GM18907 (cell line): ENCODE results near the gene ARFGAP2.
A peak's percentile ranks its signal among the peaks of the same experiment; 100 is the strongest.
"Not testable (repeated sequence)": the region's sequence is repeated elsewhere in the genome, so short reads cannot be mapped to it uniquely, and the experiment has no call there.

Source experiments
- ATAC-seq: cut with Tn5 transposase; IDR thresholded peaks from one replicate; pipeline ENCODE4 v1.9.1; 2021; ENCODE audit warnings: mild to moderate bottlenecking, moderate library complexity; ENCODE audit not compliant: unreplicated experiment

The ARFGAP2 gene

DNA sequence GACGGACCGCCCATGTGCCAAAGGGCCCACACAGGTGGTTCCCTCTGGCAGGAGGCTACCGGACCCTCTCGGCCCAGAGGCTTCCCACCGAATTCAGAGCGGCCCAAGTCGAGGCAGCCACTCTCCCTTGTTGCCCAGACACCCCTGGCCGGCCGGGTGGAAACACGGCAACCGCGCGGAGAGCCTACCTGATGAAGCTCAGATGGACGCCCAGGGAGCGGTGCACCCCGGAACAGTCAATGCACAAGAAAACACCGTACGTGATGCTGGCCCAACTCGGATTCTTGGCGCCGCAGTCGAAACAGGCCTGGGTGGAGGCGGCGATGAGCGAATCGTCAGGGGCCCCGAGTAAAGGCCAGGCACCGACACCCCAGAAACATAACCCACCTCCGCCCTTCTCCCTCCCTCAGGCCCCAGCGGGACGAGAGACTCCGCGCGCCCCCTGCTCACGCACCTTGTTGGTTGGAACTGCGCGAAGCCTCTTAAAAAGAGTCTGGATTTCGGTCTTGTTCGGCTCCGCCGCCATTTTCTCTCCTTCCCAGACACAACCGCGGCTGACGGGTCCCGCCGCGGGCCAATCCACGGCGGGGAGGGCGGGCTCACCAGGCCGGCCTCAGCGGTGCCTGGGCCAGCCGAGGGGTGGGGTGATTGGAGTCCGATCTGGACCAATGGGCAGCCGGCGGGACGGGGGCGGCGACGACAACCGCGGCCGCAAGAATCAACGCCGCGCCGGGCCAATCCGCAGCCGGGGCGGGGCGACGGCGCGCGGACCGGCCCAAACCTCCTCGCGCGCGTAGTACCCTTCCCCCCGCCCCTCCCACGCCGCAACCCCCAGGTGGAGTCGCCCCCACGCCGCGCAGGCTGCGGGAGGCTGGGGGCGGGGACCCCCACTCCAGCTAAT, at the start of gene ARFGAP2:
TSS of gene ARFGAP2 (minus strand) at position 552 of the 901 bp plus-strand sequence. CDS start at position 526, 26 bp downstream.
- ATAC-seq, result peak; percentile 87

DNA sequence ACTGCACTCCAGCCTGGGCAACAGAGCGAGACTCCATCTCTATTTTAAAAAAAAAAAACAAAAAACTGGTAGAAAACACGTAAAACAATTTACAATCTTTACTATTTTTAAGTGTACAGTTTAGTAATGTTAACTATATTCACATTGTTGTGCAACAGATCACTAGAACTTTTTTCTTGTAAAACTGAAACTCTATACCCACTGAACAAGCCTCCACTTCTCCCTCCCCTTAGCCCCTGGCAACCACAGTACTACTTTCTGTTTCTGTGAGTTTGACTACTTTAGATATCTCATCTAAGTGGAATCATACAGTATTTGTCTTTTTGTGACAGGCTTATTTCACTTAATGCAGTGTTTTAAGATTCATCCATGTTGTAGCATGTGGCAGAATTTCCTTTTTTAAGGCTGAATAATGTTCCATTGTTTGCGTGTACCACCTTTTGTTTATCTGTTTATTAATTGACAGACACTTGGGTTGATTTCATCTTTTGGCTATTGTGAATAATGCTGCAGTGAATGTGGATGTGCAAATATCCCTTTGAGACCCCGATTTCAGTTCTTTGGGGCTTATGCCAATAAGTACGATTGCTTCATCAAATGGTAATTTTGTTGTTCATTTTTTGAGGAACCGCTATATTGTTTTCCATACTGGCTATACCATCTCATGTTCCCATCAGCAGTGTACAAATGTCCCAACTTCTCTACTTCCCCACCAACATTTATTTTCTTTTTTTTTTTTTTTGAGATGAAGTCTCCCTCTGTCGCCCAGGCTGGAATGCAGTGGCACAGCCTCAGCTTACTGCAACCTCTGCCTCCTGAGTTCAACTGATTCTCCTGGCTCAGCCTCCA, 49.1 kb upstream of the ARFGAP2 start:
- peak; percentile 77 for ATAC-seq

DNA sequence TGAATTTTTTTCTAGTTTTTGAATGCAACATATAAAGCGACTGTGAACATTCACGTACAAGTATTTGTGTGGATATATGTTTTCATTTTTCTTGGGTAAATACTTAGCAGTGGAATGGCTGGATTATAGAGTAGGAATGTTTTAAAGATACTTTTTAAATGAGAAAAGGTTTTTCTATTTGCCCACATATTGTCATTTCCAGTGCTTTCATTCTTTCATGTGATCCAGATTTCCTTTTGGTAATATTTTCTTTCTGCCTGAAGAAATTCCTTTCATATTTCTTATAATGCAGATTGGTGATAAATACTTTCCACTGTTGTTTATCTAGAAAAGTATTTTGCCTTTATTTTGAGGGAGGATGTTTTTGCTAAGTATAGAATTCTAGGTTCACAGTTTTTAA, 46.0 kb upstream of the ARFGAP2 start:
- ATAC-seq, result no peak

DNA sequence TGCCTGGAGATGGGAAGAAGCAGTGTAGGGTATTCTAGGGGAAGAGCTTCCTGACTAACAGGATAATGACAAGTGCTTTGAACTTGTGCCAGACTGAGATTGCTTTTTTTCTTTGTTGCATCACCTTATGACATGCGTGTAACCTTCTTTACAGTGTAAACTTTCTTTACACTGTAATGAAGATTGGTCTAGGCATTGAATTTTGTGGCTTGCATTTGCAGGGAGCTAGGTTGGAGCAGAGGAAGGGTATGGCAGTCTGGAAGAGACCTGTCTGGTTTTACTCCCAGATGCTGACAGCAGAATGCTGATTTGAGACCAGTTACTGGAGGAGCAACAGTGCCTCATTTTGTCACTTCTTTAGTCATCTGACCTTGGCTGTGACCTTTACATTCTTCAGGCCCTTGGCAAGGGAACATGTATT, 43.7 kb upstream of the ARFGAP2 start:
- no peak for ATAC-seq

DNA sequence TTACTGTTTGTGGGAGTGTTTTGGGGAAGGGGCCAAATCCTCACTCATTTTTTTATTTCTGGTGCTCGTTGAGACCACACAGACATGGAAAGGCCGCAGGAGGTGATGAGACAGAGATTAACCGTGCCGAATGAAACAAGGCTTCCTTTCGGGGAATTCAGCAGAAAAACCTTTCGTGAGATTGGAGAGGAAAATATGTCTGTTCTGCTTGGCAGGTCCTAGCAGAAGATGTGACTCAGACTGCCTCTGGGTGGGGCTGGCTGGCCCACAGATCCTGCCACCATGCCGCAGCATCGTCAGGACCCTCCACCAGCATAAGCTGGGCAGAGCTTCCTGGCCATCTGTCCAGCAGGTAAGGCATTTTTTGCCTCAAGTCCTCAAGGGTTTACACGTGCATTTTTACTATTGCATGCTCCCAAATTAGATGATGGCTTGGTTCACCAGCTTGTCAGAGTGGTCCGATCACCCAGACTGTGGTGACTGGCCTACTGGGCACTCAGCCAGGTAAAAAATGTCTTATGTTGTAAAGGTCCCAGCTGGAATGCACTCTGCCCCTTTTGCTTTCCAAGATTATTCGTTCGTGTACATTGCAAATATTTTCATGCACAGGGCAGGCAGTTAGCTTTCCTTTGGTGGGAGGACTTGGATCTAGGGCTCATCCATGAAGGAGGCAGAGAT, 39.6 kb upstream of the ARFGAP2 start:
- ATAC-seq, result peak; percentile 35

DNA sequence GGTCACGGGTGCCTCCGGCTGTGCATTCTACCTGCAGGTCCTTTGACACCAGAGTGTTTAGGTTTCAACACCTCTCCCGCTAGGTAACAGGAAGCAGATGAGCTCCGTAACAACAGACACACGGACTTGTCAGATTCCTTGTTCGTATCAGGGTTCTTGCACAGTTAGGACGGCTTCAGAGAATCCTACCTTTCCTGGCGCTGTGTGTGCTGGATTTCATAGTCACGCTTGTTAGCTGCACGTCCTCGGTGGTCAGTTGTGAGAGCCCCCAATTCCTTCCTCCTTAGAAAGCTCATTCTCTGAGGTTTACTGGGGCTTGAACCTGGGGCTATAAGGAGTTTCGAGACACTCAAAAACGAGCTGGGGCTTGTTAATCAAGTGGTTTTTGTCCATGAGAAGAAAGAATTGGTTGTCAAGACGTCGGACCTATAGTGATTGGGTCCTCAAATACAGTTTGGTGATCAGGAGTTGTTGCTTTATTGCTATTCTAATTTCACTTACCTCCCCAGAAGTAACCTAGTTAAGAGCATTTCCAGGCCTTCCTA, 38.8 kb upstream of the ARFGAP2 start:
- no peak for ATAC-seq

DNA sequence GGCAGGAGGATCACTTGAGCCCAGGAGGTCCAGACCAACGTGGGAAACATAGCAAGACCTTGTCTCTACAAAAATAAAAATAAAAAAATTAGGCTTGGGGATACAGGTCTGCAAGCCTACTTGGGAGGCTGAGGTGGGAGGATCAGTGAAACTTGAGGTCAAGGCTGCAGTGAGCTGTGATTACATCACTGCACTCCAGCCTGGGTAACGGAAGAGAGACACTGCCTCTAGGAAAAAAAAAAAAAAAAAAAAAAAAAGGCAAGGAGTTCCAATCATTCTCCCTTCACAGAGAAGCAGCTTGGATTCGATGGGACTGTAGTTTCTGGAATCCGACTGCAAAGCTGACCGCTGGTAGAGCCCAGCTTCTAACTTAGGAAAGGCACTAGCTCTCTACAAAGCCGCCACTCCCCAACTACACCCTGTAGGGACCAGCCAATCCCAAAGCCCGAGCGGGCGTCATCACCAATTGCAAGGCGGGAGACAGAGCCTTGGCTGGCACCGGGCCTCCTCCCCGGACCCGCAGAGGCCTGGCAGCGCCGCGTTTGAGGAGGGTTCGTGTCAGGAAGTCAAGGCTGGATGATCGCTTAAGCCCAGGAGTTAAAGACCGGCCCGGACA, 37.4 kb upstream of the ARFGAP2 start:
- peak; percentile 75 for ATAC-seq

DNA sequence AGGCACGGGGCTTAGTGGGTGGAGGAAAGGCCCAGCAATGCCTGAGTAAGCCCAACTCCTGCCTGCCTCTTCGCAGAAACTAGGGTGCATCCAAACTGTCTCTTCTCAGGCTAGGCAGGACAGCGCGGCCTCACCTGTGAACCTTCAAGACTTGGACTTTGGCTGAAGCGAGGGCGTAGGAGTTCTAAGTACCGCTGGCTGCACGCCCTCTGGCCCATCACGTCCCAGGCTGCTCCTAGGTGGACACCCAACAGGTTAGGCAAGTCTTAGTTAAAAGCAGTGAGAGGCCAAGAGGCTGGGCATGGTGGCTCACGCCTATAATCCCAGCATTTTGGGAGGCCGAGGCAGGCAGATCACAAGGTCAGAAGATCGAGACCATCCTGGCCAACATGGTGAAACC, 36.3 kb upstream of the ARFGAP2 start:
- ATAC-seq, result no peak

DNA sequence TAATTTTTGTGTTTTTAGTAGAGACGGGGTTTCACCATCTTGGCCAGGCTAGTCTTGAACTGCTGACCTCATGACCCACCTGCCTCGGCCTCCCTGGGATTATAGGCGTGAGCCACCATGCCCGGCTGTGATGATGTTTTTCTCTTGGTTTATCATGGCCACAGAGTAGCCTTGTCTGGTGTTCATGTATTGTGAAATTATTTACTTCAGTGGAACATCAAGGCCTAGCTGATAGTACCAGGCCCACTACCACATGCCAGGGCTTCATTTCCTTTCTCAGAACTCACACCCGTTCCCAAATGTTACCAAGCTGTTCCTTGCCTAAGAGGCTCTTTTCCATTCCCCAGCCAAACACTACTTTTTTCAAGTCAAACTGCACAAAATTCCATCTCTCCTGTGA, 31.9 kb upstream of the ARFGAP2 start:
- no peak for ATAC-seq

DNA sequence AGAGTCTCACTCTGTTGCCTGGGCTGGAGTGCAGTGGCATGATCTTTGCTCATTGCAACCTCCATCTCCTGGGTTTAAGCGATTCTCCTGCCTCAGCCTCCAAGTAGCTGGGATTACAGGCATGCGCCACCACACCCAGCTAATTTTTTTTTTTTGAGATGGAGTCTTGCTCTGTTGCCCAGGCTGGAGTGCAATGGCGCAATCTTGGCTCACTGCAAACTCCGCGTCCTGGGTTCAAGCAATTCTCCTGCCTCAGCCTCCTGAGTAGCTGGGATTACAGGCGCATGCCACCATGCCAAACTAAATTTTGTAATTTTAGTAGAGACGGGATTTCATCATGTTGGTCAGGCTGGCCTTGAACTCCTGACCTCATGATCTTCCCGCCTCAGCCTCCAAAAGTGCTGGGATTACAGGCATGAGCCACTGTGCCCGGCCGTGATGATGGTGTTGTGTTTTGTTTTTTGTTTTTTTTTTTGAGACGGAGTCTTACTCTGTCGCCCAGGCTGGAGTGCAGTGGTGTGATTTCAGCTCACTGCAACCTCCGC, 31.4 kb upstream of the ARFGAP2 start:
- ATAC-seq, result not testable (repeated sequence)

DNA sequence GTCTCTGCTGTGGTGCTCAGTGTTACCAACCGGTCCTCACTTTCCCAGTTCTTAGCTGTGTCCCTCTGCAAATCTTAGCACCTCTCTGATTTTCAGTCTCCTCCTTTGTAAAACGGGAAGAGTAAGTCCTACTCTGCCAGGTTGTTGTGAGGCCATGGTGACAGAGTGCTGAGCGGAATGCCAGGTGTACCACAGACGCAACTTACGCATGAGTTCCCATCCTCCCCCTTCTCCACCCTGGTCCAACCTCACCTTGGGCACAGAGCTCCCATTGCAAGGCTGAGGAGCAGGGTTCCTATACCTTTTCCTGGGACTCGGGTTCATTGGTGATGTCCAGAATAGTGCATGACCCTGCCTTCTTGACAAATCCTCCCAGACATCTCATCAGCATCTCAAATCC, 30.8 kb upstream of the ARFGAP2 start:
- no peak for ATAC-seq

DNA sequence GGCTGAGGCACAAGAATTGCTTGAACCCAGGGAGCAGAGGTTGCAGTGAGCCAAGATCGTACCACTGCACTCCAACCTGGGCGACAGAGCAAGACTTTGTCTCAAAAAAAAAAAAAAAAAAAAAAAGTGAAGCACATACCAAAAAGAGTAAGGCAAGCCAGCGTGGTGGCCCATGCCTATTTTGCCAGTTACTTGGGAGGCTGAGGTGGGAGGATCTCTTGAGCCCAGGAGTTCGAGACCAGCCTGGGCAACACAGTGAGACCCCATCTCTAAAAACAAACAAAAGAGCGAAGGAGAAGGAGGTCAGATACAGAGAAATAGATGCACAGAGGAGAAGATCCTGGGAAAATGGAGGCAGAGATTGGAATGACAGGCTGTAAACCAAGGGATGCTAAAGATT, 29.9 kb upstream of the ARFGAP2 start:
- ATAC-seq, result not testable (repeated sequence)

DNA sequence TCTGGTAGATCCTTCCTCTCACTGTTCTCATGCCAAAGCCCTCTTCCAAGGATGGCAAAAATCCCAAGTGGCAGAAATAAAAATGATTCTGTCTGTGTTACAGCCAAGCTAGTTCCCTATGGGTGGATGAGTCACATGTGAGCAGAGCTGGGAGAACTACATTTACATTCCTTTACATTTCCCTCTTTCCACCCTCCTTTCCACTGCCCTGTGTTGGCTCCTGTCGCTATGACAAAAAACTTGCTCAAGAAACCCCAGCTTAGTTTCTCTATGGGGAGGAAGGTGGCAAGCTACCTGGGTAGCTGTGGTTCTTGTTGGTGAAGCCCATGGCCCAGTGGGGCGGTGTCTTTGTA, 27.9 kb upstream of the ARFGAP2 start:
- no peak for ATAC-seq

DNA sequence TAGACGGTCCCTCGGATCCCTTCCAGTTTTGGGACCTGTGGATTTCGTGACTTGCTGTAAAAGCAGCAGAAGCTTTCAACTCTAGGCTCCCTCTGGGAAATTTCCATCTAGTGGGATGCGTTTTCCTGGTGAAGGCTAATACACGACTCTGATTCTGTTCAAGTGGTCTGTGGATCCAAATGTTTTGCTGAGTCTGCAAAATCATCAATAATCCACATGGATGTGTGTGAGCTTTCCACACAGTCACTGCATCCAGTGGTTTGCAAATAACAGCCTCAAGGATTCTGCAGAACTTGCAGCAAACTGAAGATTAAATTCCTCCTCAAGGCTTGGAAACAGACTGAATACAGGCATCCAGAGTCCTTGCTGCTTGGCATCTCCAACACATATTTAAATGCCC, 25.9 kb upstream of the ARFGAP2 start:
- no peak for ATAC-seq

DNA sequence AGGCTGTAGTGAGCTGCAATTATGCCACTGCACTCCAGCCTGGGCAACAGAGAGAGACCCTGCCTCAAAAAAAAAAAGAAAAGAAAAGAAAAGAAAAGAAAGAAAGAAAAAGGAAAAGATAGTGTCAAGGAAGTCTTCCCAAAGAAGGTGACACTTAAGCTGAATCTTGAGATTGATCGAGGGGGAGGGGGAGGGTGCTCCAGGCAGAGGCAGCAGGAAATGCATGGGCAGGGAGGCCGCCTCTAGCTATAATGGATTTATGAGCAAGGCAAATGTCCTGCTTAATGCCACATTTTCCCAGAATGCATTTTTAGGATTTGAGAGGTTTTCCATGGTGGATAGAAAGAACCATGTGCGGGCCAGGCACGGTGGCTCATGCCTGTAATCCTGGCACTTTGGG, 24.3 kb upstream of the ARFGAP2 start:
- no peak for ATAC-seq

DNA sequence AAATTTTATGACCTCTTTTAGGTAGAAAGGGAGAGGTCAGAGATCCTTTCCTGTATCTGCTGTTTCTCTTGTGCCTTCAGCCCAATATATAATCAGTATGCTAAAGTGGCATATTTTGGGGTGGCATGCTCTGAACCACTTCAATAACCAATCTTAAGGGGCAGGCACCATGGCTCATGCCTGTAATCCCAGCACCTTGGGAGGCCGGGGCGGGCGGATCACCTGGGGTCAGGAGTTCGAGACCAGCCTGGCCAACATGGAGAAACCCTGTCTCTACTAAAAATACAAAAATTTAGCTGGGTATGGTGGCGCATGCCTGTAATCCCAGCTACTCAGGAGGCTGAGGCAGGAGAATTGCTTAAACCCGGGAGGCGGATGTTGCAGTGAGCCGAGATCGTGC, 21.5 kb upstream of the ARFGAP2 start:
- not testable (repeated sequence) for ATAC-seq

DNA sequence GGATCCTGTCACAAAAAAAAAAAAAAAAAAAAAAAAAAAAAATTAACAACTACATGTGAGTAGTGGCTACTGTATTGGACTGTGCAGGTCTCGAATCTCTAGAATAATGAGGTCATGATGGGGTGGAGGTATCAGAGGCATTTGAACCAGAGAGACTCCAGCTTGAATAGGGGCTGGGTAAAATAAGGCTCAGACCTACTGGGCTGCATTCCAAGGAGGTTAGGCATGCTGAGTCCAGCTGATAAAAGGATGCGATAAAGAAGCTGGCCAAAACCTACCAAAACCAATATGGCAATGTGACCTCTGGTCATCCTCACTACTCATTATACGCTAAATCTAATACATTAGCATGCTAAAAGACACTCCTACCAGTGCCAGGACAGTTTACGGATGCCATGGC, 15.4 kb upstream of the ARFGAP2 start:
- no peak for ATAC-seq

DNA sequence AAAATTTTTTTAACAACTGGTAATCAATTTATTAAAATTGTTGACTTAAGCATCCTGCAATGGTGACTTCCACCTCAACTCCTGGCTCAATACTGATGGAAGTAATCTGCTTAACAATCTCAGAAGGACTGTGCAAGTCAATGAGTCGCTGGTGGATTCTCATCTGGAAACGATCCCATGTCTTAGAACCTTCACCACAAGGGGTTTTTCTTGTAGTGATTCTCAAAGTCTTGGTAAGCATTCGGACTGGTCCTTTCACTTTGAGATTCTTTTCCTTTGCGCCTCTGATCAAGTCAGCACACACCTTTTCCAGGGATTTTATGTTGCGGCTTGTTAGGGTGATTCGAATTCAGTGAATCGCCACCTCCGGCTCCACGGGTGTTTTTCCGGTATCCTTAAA, 14.5 kb upstream of the ARFGAP2 start:
- ATAC-seq, result not testable (repeated sequence)

DNA sequence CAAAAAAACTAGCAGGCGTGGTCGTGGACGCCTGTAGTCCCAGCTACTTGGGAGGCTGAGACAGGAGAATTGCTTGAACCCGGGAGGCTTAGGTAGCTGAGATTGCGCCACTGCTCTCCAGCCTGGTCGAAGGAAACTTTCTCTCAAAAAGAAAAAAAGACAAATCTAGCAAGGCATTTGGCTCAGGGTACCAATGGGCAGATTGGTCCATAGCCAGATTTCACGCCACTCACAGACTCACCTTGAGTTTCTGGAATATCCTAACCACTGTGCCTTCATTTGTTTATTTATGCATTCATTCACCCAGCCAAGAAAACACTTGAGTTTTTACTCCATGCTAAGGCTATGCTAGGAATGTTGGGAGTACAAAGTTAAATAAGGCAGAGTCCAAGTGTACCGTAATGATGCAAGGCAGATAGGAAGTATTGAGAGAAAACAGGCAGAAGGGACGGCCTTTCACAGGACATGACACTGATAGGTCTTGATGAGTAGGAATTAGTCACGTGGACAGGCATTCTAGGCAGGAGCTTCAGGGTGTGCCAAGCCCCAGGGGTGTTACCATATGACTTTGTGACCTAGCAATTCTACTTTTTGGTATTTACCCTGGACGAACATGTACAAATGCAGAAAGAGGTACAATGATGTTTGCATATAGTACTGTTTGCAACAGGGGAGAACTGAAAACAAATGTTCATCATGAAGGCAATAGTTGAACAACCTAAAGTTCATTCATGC, 12.6 kb upstream of the ARFGAP2 start:
- ATAC-seq, result no peak

DNA sequence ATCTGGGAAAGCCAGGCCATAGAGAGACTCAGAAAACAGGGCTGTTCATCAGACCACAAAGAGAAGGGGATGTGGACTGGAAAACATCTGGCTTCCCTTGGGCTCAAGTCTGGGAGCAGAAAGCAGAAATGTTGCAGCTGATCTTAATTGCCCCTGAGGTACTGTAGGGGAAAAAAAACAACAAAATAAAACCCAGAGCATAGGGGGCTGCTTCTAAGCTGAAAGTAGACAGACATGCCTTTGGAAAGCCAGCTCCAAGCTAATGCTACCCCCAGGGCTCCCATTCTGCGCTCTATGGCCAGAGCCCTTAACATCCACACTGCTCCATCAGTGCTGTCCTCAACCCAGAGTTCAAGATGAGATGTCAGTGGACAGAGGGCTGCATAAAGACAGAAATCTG, 11.6 kb upstream of the ARFGAP2 start:
- no peak for ATAC-seq
